ENCODE measurements around the gene MEGF6. TPM values are rescaled to one million over a fixed set of nuclear protein-coding genes. Genes with fewer than 3 reads are reported as not detected.
A peak's percentile ranks its signal among the peaks of the same experiment; 100 is the strongest.

The MEGF6 gene
- total and polyA plus RNA-seq, 9 of the 15 experiments (the other 6 are each of a cell fraction or from before 2014, with no cell fraction given), result 0.03 to 1.7 (median 0.24) TPM; not detected in 3

DNA sequence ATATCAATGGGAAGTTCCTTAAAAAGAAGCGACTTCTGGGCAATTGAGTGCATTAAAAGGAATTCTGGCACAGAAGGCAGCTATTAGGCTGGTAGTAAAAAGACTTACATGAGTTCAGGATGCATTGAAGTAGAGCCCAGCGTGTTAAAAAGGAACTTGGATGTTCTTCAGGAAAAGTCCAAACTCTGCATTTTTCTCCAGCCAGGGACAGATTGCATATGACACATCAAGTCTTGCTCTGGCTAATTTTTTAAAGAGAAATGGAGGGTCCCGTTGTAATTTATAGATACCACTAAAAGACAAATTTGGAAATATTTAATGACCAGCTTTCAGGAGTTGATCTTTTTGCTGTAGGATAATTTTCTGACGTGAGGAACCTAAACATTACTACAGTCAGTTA is 14.7 kb upstream of the MEGF6 start:
- peak overlapping the region; percentile 95 for H3K4me3 ChIP-seq
- H3K79me2 ChIP-seq (ENCODE audit: control insufficient read depth, insufficient read depth, low read length), result no peaks in the 10 kb centered on the region
- no peaks in the 10 kb centered on the region for H4K20me1 ChIP-seq (replicated peaks; ENCODE audit: control insufficient read depth, insufficient read depth, low read length)
- ATAC-seq (no peak), DNase-seq (ENCODE audit: extremely low read depth in 1 of 4, low spot score in 3 of 4) (no peak), FAIRE-seq (no peak)
- H3K9ac ChIP-seq (ENCODE audit: insufficient read depth in 1 of 2, low read depth in 2 of 2, low read length in 2 of 2), result peak overlapping the region in 1 of 2 experiments; percentile 55; a peak in 2 of 4 replicates
- 46% methylated on average over 4 of the region's 4 CpGs for WGBS (ENCODE audit: insufficient coverage, low coverage, missing lambda C conversion rate)
- no peaks in the 10 kb centered on the region for H3K9me1 ChIP-seq (ENCODE audit: control insufficient read depth, insufficient read depth, low read length)
- peak overlapping the region; percentile 90 for H3K4me2 ChIP-seq (ENCODE audit: insufficient read depth, low read length)
- BruUV-seq (replicated peaks), result no TSS peak
- H3K27me3 ChIP-seq (ENCODE audit: control insufficient read depth in 2 of 2, insufficient read depth in 2 of 2, low read length in 2 of 2), result peaks cover 5 to 16% of the 10 kb centered on the region in 2 experiments; a peak in 4 of 5 replicates
- peak; percentile 59; the same call in 1 of the 2 replicates for TF ChIP-seq ZNF512 (tag; IDR thresholded peaks at IDR 0.05)
- TF ChIP-seq TEAD1 (CRISPR knock-in tag; IDR thresholded peaks at IDR 0.05), result 0 out of 4 replicates have a peak, but pooled peaks of 1 of the 2 experiments have one; percentile 14
- no peak for TF ChIP-seq KLF10 (CRISPR knock-in tag; IDR thresholded peaks at IDR 0.05)
- peak; percentile 14; the same call in 1 of the 2 replicates for TF ChIP-seq ZBTB49 (CRISPR knock-in tag; IDR thresholded peaks at IDR 0.05; ENCODE audit: borderline replicate concordance)
- H3K36me3 ChIP-seq (ENCODE audit: control insufficient read depth, insufficient read depth, low read length), result peaks cover 28% of the 10 kb centered on the region; the same call in 1 of the 3 replicates
- peak overlapping the region; percentile 79 for H2AFZ ChIP-seq (ENCODE audit: low read depth, low read length)
- peaks cover 10 to 25% of the 10 kb centered on the region in 2 experiments; a peak in 4 of 5 replicates for H3K4me1 ChIP-seq (replicated peaks in 1 of 2; ENCODE audit: control insufficient read depth in 2 of 2, insufficient read depth in 2 of 2, low read length in 2 of 2)
- intact Hi-C loops (cut with micrococcal nuclease), result loop anchor here (5.0 kb wide), 1 partner anchor 96 kb away; no protein-coding TSS in a partner anchor
- in situ Hi-C loops (cut with MboI), result no loop called here
- H3K27ac ChIP-seq (ENCODE audit: extremely low read depth, low read depth, low read length), result no peak overlapping the region; the same call in 2 of the 3 replicates
- CTCF ChIA-PET (ENCODE audit: low intra/inter-chr PET ratio), result interaction anchor here (0.6 kb wide), 1 partner anchor 23 kb away, joined by 3 read pairs; no protein-coding TSS in a partner anchor
- no peaks in the 10 kb centered on the region for H3K9me3 ChIP-seq (replicated peaks; ENCODE audit: control insufficient read depth, insufficient read depth, low read depth, low read length)
- POLR2A ChIA-PET, result interaction anchor here (0.8 to 1.5 kb wide), 2 partner anchors 9 to 184 kb away, joined by 3 to 4 read pairs; no protein-coding TSS in a partner anchor

All from K562 (cell line).